GM18873 (cell line): ENCODE results near the gene TBX1.

Experiments
- ATAC-seq: cut with Tn5 transposase; IDR thresholded peaks from one replicate; pipeline ENCODE4 v1.9.1; 2021; ENCODE audit warnings: mild to moderate bottlenecking, moderate library complexity, moderate number of reproducible peaks; ENCODE audit not compliant: unreplicated experiment, low FRiP score

The TBX1 gene

GRCh38 chr22:19797086-19798002, 36.8 kb downstream of the TBX1 start:
- no peak for ATAC-seq

GRCh38 chr22:19798003-19798665, 37.6 kb downstream of the TBX1 start:
- no peak for ATAC-seq

- ATAC-seq, result no peak
Observed at GRCh38 chr22:19798891-19799293, 38.3 kb downstream of the TBX1 start.

- no peak for ATAC-seq
Observed at GRCh38 chr22:19799322-19800190, 39.0 kb downstream of the TBX1 start.

GRCh38 chr22:19800306-19800705, 39.7 kb downstream of the TBX1 start:
- ATAC-seq, result no peak

- no peak for ATAC-seq
Observed at GRCh38 chr22:19800761-19801244, 40.2 kb downstream of the TBX1 start.

GRCh38 chr22:19801340-19802000, 40.9 kb downstream of the TBX1 start:
- no peak for ATAC-seq

- ATAC-seq, result no peak
Observed at GRCh38 chr22:19802001-19802893, 41.7 kb downstream of the TBX1 start.

GRCh38 chr22:19802894-19803735, 42.5 kb downstream of the TBX1 start:
- no peak for ATAC-seq

GRCh38 chr22:19803736-19804267, 43.2 kb downstream of the TBX1 start:
- no peak for ATAC-seq

- no peak for ATAC-seq
Observed at GRCh38 chr22:19805821-19806212, 45.2 kb downstream of the TBX1 start.

GRCh38 chr22:19806213-19807160, 45.9 kb downstream of the TBX1 start:
- no peak for ATAC-seq

GRCh38 chr22:19807161-19807913, 46.8 kb downstream of the TBX1 start:
- no peak for ATAC-seq

- ATAC-seq, result no peak
Observed at GRCh38 chr22:19807914-19808872, 47.6 kb downstream of the TBX1 start.

GRCh38 chr22:19808873-19809478, 48.4 kb downstream of the TBX1 start:
- no peak for ATAC-seq
